Dermis microvascular lymphatic vessel endothelial cell (primary cell): Measurements from ENCODE around the gene RFX6. TPM values are rescaled to one million over a fixed set of nuclear protein-coding genes. Genes with fewer than 3 reads are reported as not detected.

ENCODE experiments used
- DNase-seq, 2 donors: peaks; one replicate each; pipeline versions ENCODE4 v3.0.0 to v3.0.0-alpha.2; 2010; ENCODE audit warnings: low read depth in 2 of 2
- total RNA-seq: library from RNA; depleted of rRNA; stranded (reverse); fragments of >200 nt; gene quantifications from 2 replicates; pipeline ENCODE4 v1.2.1, GENCODE V29; 2014

Gene RFX6
- total RNA-seq, 1 donor from 2014 or later, result not detected

GRCh38 chr6:116971959-116972358 lies 94.9 kb downstream of the RFX6 start:
- peak; percentile 21 to 60 for DNase-seq

- no peak for DNase-seq
Observed at GRCh38 chr6:116973976-116974375, 96.9 kb downstream of the RFX6 start.

DNA sequence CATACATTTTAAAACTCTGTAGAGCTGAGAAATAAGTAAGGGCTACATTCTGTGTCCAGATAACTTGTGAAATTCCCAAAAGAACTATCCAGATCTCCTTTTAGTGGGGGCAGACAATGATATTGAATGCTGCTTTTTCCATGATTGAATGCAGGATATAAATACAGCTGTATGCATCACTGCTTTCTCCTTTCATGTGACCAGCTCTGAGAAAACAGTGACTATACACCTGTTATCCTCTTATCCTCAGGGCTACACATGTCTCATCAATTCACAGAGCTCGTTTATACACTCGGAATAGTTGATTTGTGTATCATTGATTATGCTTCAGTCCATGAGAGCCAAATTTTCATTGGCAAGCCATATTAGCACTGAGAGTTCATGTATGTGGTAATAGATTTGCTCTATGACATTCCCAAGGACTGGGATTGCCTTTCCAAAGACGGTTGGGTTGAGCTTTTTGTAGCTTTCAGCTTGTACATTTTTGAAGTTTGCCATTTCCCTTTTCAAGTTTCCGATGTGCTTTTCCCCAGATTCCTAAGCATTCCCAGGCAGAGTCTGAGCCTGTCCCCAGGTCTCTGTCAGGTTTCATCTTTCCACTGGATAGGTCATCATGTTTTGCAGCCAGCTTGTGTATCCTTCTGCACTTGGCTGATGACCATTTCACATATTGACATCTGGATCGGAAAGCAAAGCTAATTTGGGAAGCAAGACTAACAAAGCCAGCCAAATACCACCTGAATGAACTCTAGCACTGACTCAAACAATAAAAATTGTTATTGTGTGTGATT lies 97.7 kb downstream of the RFX6 start:
- DNase-seq, result no peak

DNA sequence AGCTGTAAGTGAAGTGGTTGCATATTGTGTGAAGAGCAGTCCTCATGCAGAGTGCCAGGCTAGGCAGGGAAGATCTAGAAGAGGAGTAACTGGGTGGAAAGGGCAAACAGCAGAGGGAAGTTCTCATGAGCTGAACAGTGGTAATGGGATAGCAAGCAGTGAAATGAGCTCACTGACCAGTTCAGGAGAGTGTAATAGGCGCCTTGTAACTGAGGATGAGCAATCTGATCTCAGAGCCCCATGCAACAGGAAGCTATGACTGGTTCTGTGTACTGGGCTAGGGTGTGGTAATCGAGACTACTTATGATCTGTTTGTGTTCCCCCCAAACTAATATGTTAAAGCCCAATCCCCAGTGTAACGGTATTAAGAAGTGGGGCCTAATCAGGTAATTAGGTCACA lies 98.6 kb downstream of the RFX6 start:
- peak in 1 of 2 donors; percentile 1 for DNase-seq

- no peak for DNase-seq
Observed at GRCh38 chr6:116979560-116979959, 102.5 kb downstream of the RFX6 start.

Other genes starting within 250 kb of the RFX6 start
- gene ZUP1, start 208.5 kb upstream of the RFX6 start, total RNA-seq, result 16.2 and 22.8 TPM in 2 replicates
- gene KPNA5, start 196.0 kb upstream of the RFX6 start, total RNA-seq, result 6.9 and 9.9 TPM in 2 replicates
- gene FAM162B, start 111.5 kb upstream of the RFX6 start, total RNA-seq, result 6.2 and 11.1 TPM in 2 replicates
- gene GPRC6A, start 48.2 kb upstream of the RFX6 start, total RNA-seq, result not detected in 2 replicates